Hepatocyte (in vitro differentiated cells): ENCODE measurements around the gene TBC1D1. TPM values are rescaled to one million over a fixed set of nuclear protein-coding genes. Genes with fewer than 3 reads are reported as not detected.

Experiments
- DNase-seq: peaks from one replicate; pipeline ENCODE4 v3.0.0-alpha.2; 2016; ENCODE audit warnings: low spot score
- H2AFZ ChIP-seq: fragments of 200-600 bp; sonication (generic); 2 replicates; pipeline ENCODE4 v1.6.0; 2016; ENCODE audit warnings: antibody characterized with exemption, mild to moderate bottlenecking
- H3K27ac ChIP-seq: fragments of 200-600 bp; sonication (generic); 2 replicates; pipeline ENCODE4 v1.5.1; 2016; ENCODE audit warnings: mild to moderate bottlenecking
- H3K27me3 ChIP-seq: fragments of 200-600 bp; sonication (generic); 2 replicates; pipeline ENCODE4 v1.6.1; 2016
- H3K36me3 ChIP-seq: fragments of 200-600 bp; sonication (generic); replicated peaks from 2 replicates; pipeline ENCODE4 v1.5.1; 2016; ENCODE audit warnings: low read depth; ENCODE audit not compliant: insufficient read depth
- H3K4me1 ChIP-seq: fragments of 200-600 bp; sonication (generic); 2 replicates; pipeline ENCODE4 v1.5.1; 2016; ENCODE audit warnings: mild to moderate bottlenecking, moderate library complexity; ENCODE audit not compliant: insufficient read depth
- H3K4me2 ChIP-seq: fragments of 200-600 bp; sonication (generic); 2 replicates; pipeline ENCODE4 v1.6.0; 2016
- H3K4me3 ChIP-seq: fragments of 200-600 bp; sonication (generic); 2 replicates; pipeline ENCODE4 v1.5.1; 2016; ENCODE audit warnings: mild to moderate bottlenecking
- H3K79me2 ChIP-seq: fragments of 200-600 bp; sonication (generic); 2 replicates; pipeline ENCODE4 v1.6.0; 2017; ENCODE audit warnings: mild to moderate bottlenecking
- H3K9me2 ChIP-seq: fragments of 200-600 bp; sonication (generic); replicated peaks from 2 replicates; pipeline ENCODE4 v1.6.0; 2017; ENCODE audit warnings: mild to moderate bottlenecking; ENCODE audit not compliant: insufficient read depth
- H3K9me3 ChIP-seq: fragments of 200-600 bp; sonication (generic); 2 replicates; pipeline ENCODE4 v1.5.1; 2016; ENCODE audit warnings: low read depth, mild to moderate bottlenecking
- H4K20me1 ChIP-seq: fragments of 200-600 bp; sonication (generic); 2 replicates; pipeline ENCODE4 v1.6.0; 2016; ENCODE audit warnings: mild to moderate bottlenecking; ENCODE audit not compliant: insufficient read depth, poor library complexity, severe bottlenecking
- CTCF ChIP-seq: fragments of 200-600 bp; sonication (generic); IDR thresholded peaks from 2 replicates; pipeline ENCODE4 v1.5.1; 2016; ENCODE audit warnings: antibody characterized with exemption, mild to moderate bottlenecking; ENCODE audit not compliant: poor library complexity
- EZH2 ChIP-seq: fragments of 200-600 bp; sonication (generic); IDR thresholded peaks from 2 replicates; pipeline ENCODE4 v1.6.1; 2016; ENCODE audit warnings: antibody characterized with exemption, mild to moderate bottlenecking, borderline replicate concordance
- EZH2phosphoT487 ChIP-seq: fragments of 200-600 bp; sonication (generic); IDR thresholded peaks from one replicate; pipeline ENCODE4 v1.6.1; 2018; ENCODE audit warnings: antibody characterized with exemption, mild to moderate bottlenecking, low read depth, moderate library complexity; ENCODE audit not compliant: unreplicated experiment, severe bottlenecking
- WGBS: methylation state at CpG from one replicate; pipeline ENCODE4 v1.1.6; 2016; ENCODE audit warnings: low lambda C conversion rate; ENCODE audit errors: missing lambda C conversion rate; 5-methylcytosine and 5-hydroxymethylcytosine counted together
- polyA plus RNA-seq: library from polyadenylated mRNA; unstranded; fragments of >200 nt; fragmentation: Nextera tagmentation; extraction: Ambion mirVana; gene quantifications from 2 replicates; pipeline ENCODE4 v1.2.1, GENCODE V29; 2016
- total RNA-seq: library from RNA; depleted of rRNA; stranded (reverse); fragments of >200 nt; gene quantifications from 2 replicates; pipeline ENCODE4 v1.2.3, GENCODE V29; 2014

Gene TBC1D1
- total and polyA plus RNA-seq, 2 experiments from 2014 or later = 45.6 to 117 TPM

GRCh38 chr4:38071801-38072431, 181.0 kb downstream of the TBC1D1 start:
- H2AFZ ChIP-seq = no peak overlapping the region
- TF ChIP-seq CTCF (no peak), EZH2phosphoT487 (no peak), EZH2 (no peak)
- peak overlapping the region; percentile 18 for H3K27ac ChIP-seq
- no peaks in the 10 kb centered on the region for H3K9me3 ChIP-seq
- no peak overlapping the region for H3K4me3 ChIP-seq
- no peaks in the 10 kb centered on the region for H3K79me2 ChIP-seq
- 68% methylated on average over 7 of the region's 7 CpGs for WGBS
- H3K4me1 ChIP-seq = peaks cover 16% of the 10 kb centered on the region
- H4K20me1 ChIP-seq = no peaks in the 10 kb centered on the region
- no peak for DNase-seq
- no peak overlapping the region for H3K4me2 ChIP-seq
- no peaks in the 10 kb centered on the region for H3K27me3 ChIP-seq
- no peaks in the 10 kb centered on the region for H3K36me3 ChIP-seq
- no peaks in the 10 kb centered on the region for H3K9me2 ChIP-seq

- Histone ChIP-seq H4K20me1 (no peaks in the 10 kb centered on the region), H2AFZ (no peak overlapping the region), H3K4me2 (no peak overlapping the region), H3K9me3 (no peaks in the 10 kb centered on the region), H3K79me2 (no peaks in the 10 kb centered on the region), H3K36me3 (no peaks in the 10 kb centered on the region), H3K27ac (peak overlapping the region; percentile 18), H3K27me3 (no peaks in the 10 kb centered on the region), H3K4me3 (no peak overlapping the region), H3K9me2 (no peaks in the 10 kb centered on the region), H3K4me1 (peaks cover 16% of the 10 kb centered on the region)
- no peak for TF ChIP-seq EZH2phosphoT487
- TF ChIP-seq EZH2 = no peak
- TF ChIP-seq CTCF = no peak
- 92% methylated on average over 3 of the region's 3 CpGs for WGBS
- DNase-seq = no peak
Observed at GRCh38 chr4:38072578-38072977, 181.7 kb downstream of the TBC1D1 start.

DNA sequence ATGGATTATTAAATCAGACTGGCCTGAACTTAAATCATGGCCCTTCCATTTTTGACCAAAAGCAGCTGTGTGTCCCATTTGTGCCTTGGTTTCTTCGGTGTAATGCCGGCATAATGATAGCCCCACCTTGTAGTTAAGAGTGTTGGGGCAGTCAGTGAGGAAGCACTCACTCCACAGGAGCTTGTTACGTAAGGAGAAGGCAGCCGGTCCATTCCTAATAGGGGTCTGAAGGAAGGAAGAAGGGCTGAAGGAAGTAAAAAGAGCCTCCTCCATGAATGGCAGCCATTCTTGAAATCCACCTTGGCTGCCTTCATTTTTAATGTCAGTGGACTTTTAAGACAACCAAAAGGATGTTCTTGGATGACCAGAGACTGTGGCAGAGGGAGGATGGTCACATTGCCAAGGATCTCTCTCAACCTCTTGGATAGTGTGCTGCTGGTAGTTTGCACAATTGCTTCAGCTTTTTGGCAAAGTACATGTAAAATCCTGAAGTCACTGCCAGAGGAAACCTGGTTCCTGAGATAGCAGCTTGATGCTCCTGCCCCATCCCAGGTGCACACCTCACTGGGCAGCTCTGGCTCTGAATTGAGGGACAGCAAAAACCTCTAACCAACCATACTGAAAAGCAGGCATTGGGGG, 182.8 kb downstream of the TBC1D1 start:
- Histone ChIP-seq H3K79me2 (peaks cover 4% of the 10 kb centered on the region), H3K4me1 (peaks cover 27% of the 10 kb centered on the region), H3K27ac (no peak overlapping the region), H3K36me3 (no peaks in the 10 kb centered on the region), H3K9me2 (no peaks in the 10 kb centered on the region), H3K27me3 (no peaks in the 10 kb centered on the region), H3K4me3 (no peak overlapping the region), H2AFZ (no peak overlapping the region), H3K9me3 (no peaks in the 10 kb centered on the region), H4K20me1 (no peaks in the 10 kb centered on the region), H3K4me2 (no peak overlapping the region)
- 98% methylated on average over 4 of the region's 4 CpGs for WGBS
- TF ChIP-seq EZH2 = no peak
- TF ChIP-seq EZH2phosphoT487 = no peak
- TF ChIP-seq CTCF = no peak
- DNase-seq = no peak
